K562 (cell line): Measurements from ENCODE around the gene TEX22.

Experiments
- BDP1 ChIP-seq: IDR thresholded peaks from 3 replicates; pipeline ENCODE4 v1.6.1; 2011; ENCODE audit not compliant: insufficient read length, insufficient read depth
- CTCF ChIP-seq, 3 experiments: IDR thresholded peaks in 2 of 3; conservative IDR thresholded peaks in 1 of 3; 2 replicates each; pipeline ENCODE4 v1.5.1; 2011 to 2012; ENCODE audit warnings: low read length in 3 of 3, mild to moderate bottlenecking in 3 of 3, control low read depth in 2 of 3, improper control_type of control experiment in 1 of 3, inconsistent platforms in 1 of 3, low read depth in 1 of 3, mixed read lengths in 1 of 3, moderate library complexity in 1 of 3; ENCODE audit not compliant: insufficient read depth in 2 of 3
- EZH2 ChIP-seq: IDR thresholded peaks from 2 replicates; pipeline ENCODE4 v1.6.1; 2012; ENCODE audit warnings: low read depth, mild to moderate bottlenecking, inconsistent platforms, low read length, borderline replicate concordance
- FOSL1 ChIP-seq: fragments of 200-800 bp; sonication (Bioruptor generic); conservative IDR thresholded peaks from 2 replicates; pipeline ENCODE4 v1.6.1; 2016; ENCODE audit warnings: missing genetic modification characterization, missing compliant biosample characterization
- NR2C2 ChIP-seq, 2 experiments: fragments of 200-800 bp in 1 of 2; sonication (Bioruptor generic) in 1 of 2; sonication (generic) in 1 of 2; formaldehyde crosslinking in 1 of 2; IDR thresholded peaks; 2 replicates each; pipeline versions ENCODE4 v1.6.1 to v1.8.0; 2016 to 2022; ENCODE audit warnings: mild to moderate bottlenecking in 1 of 2, missing compliant biosample characterization in 1 of 2, missing genetic modification characterization in 1 of 2, missing genetic modification reagents in 1 of 2
- POLR2B ChIP-seq: fragments of 450-650 bp; IDR thresholded peaks from 2 replicates; pipeline ENCODE4 v1.6.1; 2018; ENCODE audit warnings: low read depth; ENCODE audit not compliant: partially characterized antibody
- ZBTB26 ChIP-seq: fragments of 450-650 bp; formaldehyde crosslinking; IDR thresholded peaks from 2 replicates; pipeline ENCODE4 v1.4.0; 2022; ENCODE audit warnings: missing genetic modification characterization
- ZBTB33 ChIP-seq: sonication (generic); formaldehyde crosslinking; IDR thresholded peaks from 2 replicates; pipeline ENCODE4 v1.8.1; 2023; ENCODE audit warnings: mild to moderate bottlenecking, missing genetic modification reagents

- TF ChIP-seq POLR2B, result no peak
- no peak for TF ChIP-seq ZBTB33 (CRISPR knock-in tag)
- TF ChIP-seq ZBTB26, result no peak
- TF ChIP-seq FOSL1, result no peak
- TF ChIP-seq EZH2, result no peak
- no peak for TF ChIP-seq BDP1
- no peak for TF ChIP-seq NR2C2 (CRISPR knock-in tag; IDR thresholded peaks at IDR 0.05)
- no peak for TF ChIP-seq NR2C2 (tag; IDR thresholded peaks at IDR 0.05)
- no peak for TF ChIP-seq CTCF (IDR thresholded peaks at IDR 0.05 in 2 of 3, conservative IDR thresholded peaks at IDR 0.05 in 1 of 3; ENCODE audit: insufficient read depth in 2 of 3, low read depth in 1 of 3, low read length in 3 of 3)
Measured at GRCh38 chr14:105440992-105441391, 42.7 kb downstream of the TEX22 start.
